Gastroesophageal sphincter (tissue), 4 donors: Measurements from ENCODE around the gene PKNOX1. TPM values are rescaled to one million over a fixed set of nuclear protein-coding genes. Genes with fewer than 3 reads are reported as not detected.
"Not testable (repeated sequence)": the region's sequence is repeated elsewhere in the genome, so short reads cannot be mapped to it uniquely, and the experiment has no call there.

Source experiments
- ATAC-seq: fragments of 150-250 bp; one replicate; pipeline ENCODE4 v1.9.1; 2016; ENCODE audit warnings: mild to moderate bottlenecking, moderate library complexity
- H3K27ac ChIP-seq, 4 donors: fragments of 200-600 bp; sonication (generic) in 3 of 4; 1 replicate in 3 of 4; 2 replicates in 1 of 4; pipeline ENCODE4 v1.5.1; 2016 to 2019
- H3K27me3 ChIP-seq: fragments of 200-600 bp; sonication (generic); one replicate; pipeline ENCODE4 v1.5.1; 2019
- H3K36me3 ChIP-seq, 2 donors: fragments of 200-600 bp; sonication (generic); one replicate each; pipeline ENCODE4 v1.5.1; 2019; ENCODE audit warnings: control low read depth in 1 of 2
- H3K4me1 ChIP-seq, 3 donors: fragments of 200-600 bp; sonication (generic); 1 replicate in 2 of 3; 2 replicates in 1 of 3; pipeline ENCODE4 v1.5.1; 2016 to 2019; ENCODE audit warnings: control low read depth in 2 of 3
- H3K4me3 ChIP-seq, 2 donors: fragments of 200-600 bp; sonication (generic); one replicate each; pipeline ENCODE4 v1.5.1; 2019; ENCODE audit warnings: mild to moderate bottlenecking in 1 of 2, moderate library complexity in 1 of 2
- H3K9me3 ChIP-seq, 3 donors: fragments of 200-600 bp; sonication (generic); one replicate each; pipeline ENCODE4 v1.5.1; 2017 to 2019; ENCODE audit warnings: control low read depth in 2 of 3
- EP300 ChIP-seq: sonication (generic); formaldehyde crosslinking; IDR thresholded peaks from one replicate; pipeline ENCODE4 v1.6.1; 2017; ENCODE audit warnings: antibody characterized with exemption, mild to moderate bottlenecking
- POLR2A ChIP-seq, 2 donors: fragments of 450-650 bp; IDR thresholded peaks; one replicate each; pipeline ENCODE4 v1.6.1; 2017; ENCODE audit warnings: antibody characterized with exemption in 2 of 2, mild to moderate bottlenecking in 2 of 2, moderate library complexity in 1 of 2
- POLR2AphosphoS5 ChIP-seq: sonication (generic); formaldehyde crosslinking; IDR thresholded peaks from one replicate; pipeline ENCODE4 v1.6.1; 2017; ENCODE audit warnings: antibody characterized with exemption
- WGBS, 2 donors: methylation state at CpG; one replicate each; pipeline ENCODE4 v1.1.5; 2018; ENCODE audit warnings: low coverage in 1 of 2; 5-methylcytosine and 5-hydroxymethylcytosine counted together
- total RNA-seq, 4 donors: library from RNA; depleted of rRNA; stranded (reverse); fragments of >200 nt; gene quantifications; one replicate each; pipeline ENCODE4 v1.1.0, GENCODE V29; 2016
- TF ChIP-seq, protein P1 (sequence below), 4 experiments: fragments of 200-600 bp in 2 of 4; fragments of 450-650 bp in 2 of 4; sonication (generic) in 1 of 4; IDR thresholded peaks; one replicate each; pipeline ENCODE4 v1.5.1; 2017 to 2019; ENCODE audit warnings: antibody characterized with exemption in 4 of 4, mild to moderate bottlenecking in 2 of 4, moderate library complexity in 2 of 4

PKNOX1 gene
- total RNA-seq, 4 donors from 2014 or later: 12.9 to 15.3 (median 15.1) TPM

GRCh38 chr21:42993051-42993712, 18.8 kb downstream of the PKNOX1 start:
- 80 to 89% methylated on average over 4 to 12 of the region's 16 CpGs for WGBS, 2 donors
- no peak for ATAC-seq
- H3K27me3 ChIP-seq: no peaks in the 10 kb centered on the region
- no peak overlapping the region for H3K4me3 ChIP-seq
- peak overlapping the region in 3 of 4 donors; percentile 61 to 75 (median 65) for H3K27ac ChIP-seq
- no peaks in the 10 kb centered on the region for H3K9me3 ChIP-seq
- H3K36me3 ChIP-seq: no peaks in the 10 kb centered on the region
- H3K4me1 ChIP-seq: peaks cover 0 to 31% (median 12%) of the 10 kb centered on the region in 3 donors
- no peak for TF ChIP-seq EP300
- TF ChIP-seq, protein P1, sequence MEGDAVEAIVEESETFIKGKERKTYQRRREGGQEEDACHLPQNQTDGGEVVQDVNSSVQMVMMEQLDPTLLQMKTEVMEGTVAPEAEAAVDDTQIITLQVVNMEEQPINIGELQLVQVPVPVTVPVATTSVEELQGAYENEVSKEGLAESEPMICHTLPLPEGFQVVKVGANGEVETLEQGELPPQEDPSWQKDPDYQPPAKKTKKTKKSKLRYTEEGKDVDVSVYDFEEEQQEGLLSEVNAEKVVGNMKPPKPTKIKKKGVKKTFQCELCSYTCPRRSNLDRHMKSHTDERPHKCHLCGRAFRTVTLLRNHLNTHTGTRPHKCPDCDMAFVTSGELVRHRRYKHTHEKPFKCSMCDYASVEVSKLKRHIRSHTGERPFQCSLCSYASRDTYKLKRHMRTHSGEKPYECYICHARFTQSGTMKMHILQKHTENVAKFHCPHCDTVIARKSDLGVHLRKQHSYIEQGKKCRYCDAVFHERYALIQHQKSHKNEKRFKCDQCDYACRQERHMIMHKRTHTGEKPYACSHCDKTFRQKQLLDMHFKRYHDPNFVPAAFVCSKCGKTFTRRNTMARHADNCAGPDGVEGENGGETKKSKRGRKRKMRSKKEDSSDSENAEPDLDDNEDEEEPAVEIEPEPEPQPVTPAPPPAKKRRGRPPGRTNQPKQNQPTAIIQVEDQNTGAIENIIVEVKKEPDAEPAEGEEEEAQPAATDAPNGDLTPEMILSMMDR (IDR thresholded peaks at IDR 0.05): no peak
- no peak for TF ChIP-seq POLR2A (IDR thresholded peaks at IDR 0.05)
- TF ChIP-seq POLR2AphosphoS5: no peak

DNA sequence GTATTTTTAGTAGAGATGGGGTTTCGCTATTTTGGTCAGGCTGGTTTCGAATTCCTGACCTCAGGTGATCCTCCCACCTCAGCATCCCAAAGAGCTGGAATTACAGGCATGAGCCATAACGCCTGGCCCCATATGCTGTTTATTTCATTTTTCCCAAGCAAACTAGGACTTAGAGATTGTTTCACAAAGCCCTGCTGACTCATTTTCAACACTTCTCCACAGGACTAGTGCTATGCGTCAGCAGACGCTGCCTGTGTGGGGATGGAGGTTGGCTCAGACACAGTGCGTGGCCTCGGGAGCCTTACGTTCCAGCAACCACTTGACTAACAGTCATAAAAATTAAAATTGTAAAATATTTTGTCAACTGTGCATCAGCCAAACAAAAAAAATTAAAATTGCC, 22.7 kb downstream of the PKNOX1 start:
- 56 to 60% methylated on average over 6 to 8 of the region's 8 CpGs for WGBS, 2 donors
- peaks cover 0 to 6% (median 0%) of the 10 kb centered on the region in 3 donors for H3K9me3 ChIP-seq
- peaks cover 0 to 45% (median 10%) of the 10 kb centered on the region in 3 donors for H3K4me1 ChIP-seq
- ATAC-seq: peak; percentile 85
- no peaks in the 10 kb centered on the region for H3K27me3 ChIP-seq
- H3K4me3 ChIP-seq: no peak overlapping the region
- H3K36me3 ChIP-seq: no peaks in the 10 kb centered on the region
- TF ChIP-seq POLR2A (IDR thresholded peaks at IDR 0.05) (no peak), POLR2AphosphoS5 (peak; percentile 63)
- TF ChIP-seq, protein P1 (IDR thresholded peaks at IDR 0.05): no peak
- H3K27ac ChIP-seq: peak overlapping the region in 3 of 4 donors; percentile 44 to 64 (median 63)

- ATAC-seq, H3K36me3 ChIP-seq, H3K9me3 ChIP-seq, H3K27me3 ChIP-seq, H3K4me3 ChIP-seq: not testable (repeated sequence)
- H3K27ac ChIP-seq: peak overlapping the region in 1 of 4 donors; percentile 63
- 100% methylated on average over 1 of the region's 1 CpG for WGBS, 2 donors
- peaks cover 0 to 36% (median under 1%) of the 10 kb centered on the region in 3 donors for H3K4me1 ChIP-seq
Measured at GRCh38 chr21:42997983-42998382, 23.6 kb downstream of the PKNOX1 start.

DNA sequence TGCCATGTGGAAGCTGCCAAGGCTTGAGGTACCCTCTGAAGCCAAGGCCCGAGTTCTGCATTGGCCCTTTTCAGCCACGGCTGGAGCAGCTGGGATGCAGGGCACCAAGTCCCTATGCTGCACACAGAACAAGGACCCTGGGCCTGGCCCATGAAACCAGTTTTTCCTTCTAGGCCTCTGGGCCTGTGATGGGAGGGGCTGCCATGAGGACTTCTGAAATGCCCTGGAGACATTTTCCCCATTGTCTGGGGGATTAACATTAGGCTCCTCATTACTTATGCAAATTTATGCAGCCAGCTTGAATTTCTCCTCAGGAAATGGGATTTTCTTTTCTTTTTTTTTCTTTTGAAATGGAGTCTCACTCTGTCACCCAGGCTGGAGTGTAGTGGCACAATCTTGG, 24.8 kb downstream of the PKNOX1 start:
- H3K36me3 ChIP-seq, H3K27ac ChIP-seq, H3K9me3 ChIP-seq, ATAC-seq, H3K4me3 ChIP-seq, H3K27me3 ChIP-seq: not testable (repeated sequence)
- WGBS, 2 donors: no CpG with 5 or more reads among the region's 2 CpGs
- H3K4me1 ChIP-seq: peaks cover 0 to 33% (median 0%) of the 10 kb centered on the region in 3 donors

- Histone ChIP-seq H3K36me3 (peaks cover 0 to 10% of the 10 kb centered on the region in 2 donors), H3K4me1 (peaks cover 0 to 33% (median 0%) of the 10 kb centered on the region in 3 donors)
- H3K27ac ChIP-seq, H3K4me3 ChIP-seq, H3K9me3 ChIP-seq, H3K27me3 ChIP-seq, ATAC-seq: not testable (repeated sequence)
- 98 to 100% methylated on average over 2 of the region's 2 CpGs for WGBS, 2 donors
Measured at GRCh38 chr21:43000041-43000440, 25.7 kb downstream of the PKNOX1 start.

DNA sequence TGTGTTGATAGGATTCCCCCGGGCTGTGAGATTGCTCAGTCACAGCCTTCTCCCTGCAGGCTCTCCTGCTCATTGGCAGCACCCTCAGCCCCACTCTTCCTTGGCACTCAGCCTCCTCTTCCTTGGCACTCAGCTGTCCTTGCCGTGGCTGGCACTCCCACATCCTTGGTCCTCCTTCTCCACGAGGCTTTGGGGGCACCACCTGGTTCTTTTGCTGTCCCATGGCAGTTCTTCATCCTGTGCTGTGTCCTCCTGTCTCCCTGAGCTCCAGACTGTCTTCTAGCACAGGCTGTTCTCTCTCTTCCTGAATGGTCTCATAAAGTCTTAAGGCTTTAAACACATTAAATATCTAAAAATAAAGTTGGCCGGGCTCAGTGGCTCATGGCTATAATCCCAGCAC, 27.0 kb downstream of the PKNOX1 start:
- TF ChIP-seq POLR2AphosphoS5 (peak; percentile 10), EP300 (no peak)
- peaks cover 0 to 6% (median 0%) of the 10 kb centered on the region in 3 donors for H3K9me3 ChIP-seq
- H3K36me3 ChIP-seq: peaks cover 0 to 21% of the 10 kb centered on the region in 2 donors
- ATAC-seq: peak; percentile 44
- H3K27me3 ChIP-seq: no peaks in the 10 kb centered on the region
- H3K4me3 ChIP-seq: no peak overlapping the region
- peak overlapping the region in 2 of 4 donors; percentile 64 to 71 for H3K27ac ChIP-seq
- H3K4me1 ChIP-seq: peaks cover 0 to 33% (median 0%) of the 10 kb centered on the region in 3 donors
- 8 to 12% methylated on average over 3 to 4 of the region's 4 CpGs for WGBS, 2 donors

GRCh38 chr21:43004926-43005325, 30.6 kb downstream of the PKNOX1 start:
- peaks cover 0 to 18% (median 0%) of the 10 kb centered on the region in 3 donors for H3K4me1 ChIP-seq
- WGBS, 2 donors: 70 to 100% methylated on average over 2 of the region's 8 CpGs
- H3K27me3 ChIP-seq: no peaks in the 10 kb centered on the region
- H3K36me3 ChIP-seq: peaks cover 0 to 52% of the 10 kb centered on the region in 2 donors
- H3K27ac ChIP-seq: no peak overlapping the region
- TF ChIP-seq POLR2AphosphoS5 (no peak), EP300 (no peak), POLR2A (IDR thresholded peaks at IDR 0.05) (no peak)
- TF ChIP-seq, protein P1 (IDR thresholded peaks at IDR 0.05): no peak
- H3K4me3 ChIP-seq: no peak overlapping the region
- peaks cover 0 to 4% (median 0%) of the 10 kb centered on the region in 3 donors for H3K9me3 ChIP-seq
- ATAC-seq: no peak
